LNCaP clone FGC (cell line): ENCODE measurements around the gene NIPBL.

ENCODE experiments used
- DNase-seq: peaks from one replicate; pipeline ENCODE4 v3.0.0-alpha.2; 2011; ENCODE audit warnings: low read depth
- H3K4me3 ChIP-seq: 2 replicates; pipeline ENCODE4 v1.5.1; 2011; ENCODE audit warnings: mild to moderate bottlenecking, low read depth, low read length, control low read depth
- CTCF ChIP-seq: IDR thresholded peaks from 2 replicates; pipeline ENCODE4 v1.5.1; 2012; ENCODE audit warnings: mild to moderate bottlenecking; ENCODE audit not compliant: control insufficient read depth, insufficient read depth; ENCODE audit errors: extremely low read depth

NIPBL gene

DNA sequence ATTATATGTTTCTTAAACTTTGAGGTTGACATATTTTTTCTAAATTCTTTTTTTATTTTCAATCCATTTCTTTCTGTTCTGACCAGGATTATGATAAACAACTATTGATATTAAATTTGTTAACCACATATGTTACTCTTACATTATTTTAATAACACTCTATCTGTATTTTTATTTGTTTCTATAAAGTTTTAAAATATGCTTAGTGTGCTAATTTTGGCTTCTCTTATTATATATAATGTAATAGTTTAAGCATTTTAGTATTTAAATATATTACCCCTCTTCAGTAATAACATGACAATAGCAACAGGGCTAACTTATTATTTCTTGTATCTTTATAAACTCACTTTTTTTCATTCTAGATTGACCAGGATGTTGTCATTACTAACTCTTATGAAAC is 137.8 kb downstream of the NIPBL start:
- TF ChIP-seq CTCF = no peak
- no peak for DNase-seq
- no peak overlapping the region for H3K4me3 ChIP-seq

DNA sequence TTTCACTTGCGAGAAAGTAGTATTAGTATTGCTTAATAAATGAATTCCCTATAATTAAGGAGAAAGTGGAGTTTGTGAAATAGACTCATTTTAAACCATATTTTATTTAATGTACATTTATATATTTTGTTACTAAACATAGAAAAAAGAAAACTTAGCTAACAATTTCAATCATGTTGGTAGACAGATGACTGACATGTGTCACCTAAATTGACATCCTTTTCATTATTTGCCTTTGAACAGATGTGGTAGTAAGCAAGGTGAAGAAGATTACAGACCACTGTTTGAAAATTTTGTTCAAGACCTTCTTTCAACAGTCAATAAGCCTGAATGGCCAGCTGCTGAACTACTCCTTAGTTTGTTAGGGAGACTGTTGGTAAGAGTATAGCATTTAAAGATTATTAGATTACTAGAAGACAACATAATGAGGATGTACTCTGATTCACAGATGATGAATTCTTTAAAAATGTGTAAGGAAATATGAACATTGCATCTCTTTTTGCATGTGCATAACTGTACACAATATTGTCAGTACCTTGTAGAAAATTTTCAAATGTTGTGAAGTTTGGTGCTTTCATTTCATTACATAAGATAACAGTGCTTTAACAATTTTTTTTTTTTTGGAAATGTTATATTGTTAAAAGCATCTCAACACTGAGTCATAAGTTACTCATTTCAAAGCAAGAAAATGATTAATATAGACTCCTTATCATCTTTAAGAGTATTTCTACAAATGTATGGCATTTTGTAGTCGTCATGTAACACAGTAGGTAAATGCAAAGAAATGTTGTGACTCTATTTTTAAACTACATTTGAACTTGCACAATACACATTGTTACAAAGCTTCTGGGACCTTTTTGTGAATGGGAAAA is 139.5 kb downstream of the NIPBL start:
- no peak overlapping the region for H3K4me3 ChIP-seq
- no peak for TF ChIP-seq CTCF
- DNase-seq = no peak

DNA sequence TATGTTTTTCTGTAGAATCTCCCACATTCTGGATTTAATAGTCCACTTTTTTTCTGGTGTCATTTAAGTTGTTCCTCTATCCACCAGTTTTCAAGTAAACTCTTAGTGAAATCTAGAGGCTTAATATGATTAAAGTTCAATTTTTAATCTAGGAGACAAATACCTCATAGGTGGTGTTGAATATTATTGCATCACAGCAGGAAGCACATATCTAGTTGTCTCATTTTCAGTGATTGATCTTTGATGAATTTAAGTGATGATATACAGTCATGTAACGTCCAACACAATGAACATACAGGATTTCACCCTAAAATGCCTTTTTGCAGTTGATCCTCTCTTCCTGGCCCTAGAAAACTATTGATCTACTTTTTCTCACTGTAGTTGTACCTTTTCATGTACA is 152.3 kb downstream of the NIPBL start:
- no peak for DNase-seq
- no peak overlapping the region for H3K4me3 ChIP-seq
- no peak for TF ChIP-seq CTCF

- no peak for TF ChIP-seq CTCF
- no peak for DNase-seq
- H3K4me3 ChIP-seq = no peak overlapping the region
These were observed 152.9 kb downstream of the NIPBL start for GRCh38 chr5:37029436-37029835.

DNA sequence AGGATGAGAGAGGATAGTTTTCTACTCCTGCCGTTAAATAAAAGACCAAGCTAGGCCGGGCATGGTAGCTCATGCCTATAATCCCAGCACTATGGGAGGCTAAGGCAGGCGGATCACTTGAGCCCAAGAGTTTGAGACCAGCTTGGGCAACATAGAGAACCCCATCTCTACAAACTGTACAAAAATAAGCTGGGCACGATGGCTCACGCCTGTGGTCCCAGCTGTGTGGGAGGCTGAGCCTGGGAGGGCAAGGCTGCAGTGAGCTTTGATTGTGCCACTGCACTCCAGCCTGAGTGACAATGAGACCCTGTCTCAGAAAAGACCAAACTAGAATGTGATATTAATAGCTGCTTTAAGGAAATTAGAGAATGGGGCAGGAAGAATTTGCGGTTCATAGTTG is 158.4 kb downstream of the NIPBL start:
- DNase-seq = no peak
- TF ChIP-seq CTCF = no peak
- H3K4me3 ChIP-seq = no peak overlapping the region

DNA sequence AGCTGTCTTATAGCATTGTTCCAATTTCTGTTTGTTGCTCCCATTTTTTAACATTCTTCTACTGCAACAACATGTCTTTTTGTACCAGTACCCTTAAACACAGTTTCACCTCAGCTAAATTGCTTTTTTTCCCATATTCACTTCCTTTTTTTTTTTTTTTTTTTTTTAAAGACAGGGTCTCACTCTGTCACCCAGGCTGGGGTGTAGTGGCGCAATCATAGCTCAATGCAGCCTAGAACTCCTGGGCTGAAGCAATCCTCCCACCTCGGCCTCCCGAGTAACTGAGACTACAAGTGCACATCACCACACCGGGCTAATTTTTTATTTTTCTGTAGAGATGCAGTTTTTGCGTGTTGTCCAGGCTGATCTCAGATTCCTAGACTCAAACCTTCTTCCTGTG is 161.3 kb downstream of the NIPBL start:
- TF ChIP-seq CTCF = no peak
- H3K4me3 ChIP-seq = no peak overlapping the region
- DNase-seq = no peak

DNA sequence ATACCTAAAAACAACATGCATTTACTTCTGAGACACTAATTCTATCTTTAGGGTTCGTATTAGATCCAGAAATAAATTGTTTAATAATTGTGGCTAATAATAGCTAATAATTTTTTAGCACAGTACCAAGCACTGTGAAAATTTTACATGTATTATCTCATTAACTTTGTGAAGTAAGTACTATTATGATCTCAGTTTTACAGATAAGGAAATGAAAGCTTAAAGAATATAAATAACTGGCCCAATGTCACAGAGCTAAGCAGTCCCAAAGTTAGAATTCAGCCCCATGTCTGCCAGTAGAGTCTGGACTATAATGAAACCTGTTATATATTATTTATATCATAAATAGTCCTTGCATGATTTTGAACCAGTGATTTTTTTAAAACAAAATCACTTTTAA is 163.3 kb downstream of the NIPBL start:
- no peak overlapping the region for H3K4me3 ChIP-seq
- DNase-seq = no peak
- TF ChIP-seq CTCF = no peak
